ENCODE data around the gene MRNIP.

MRNIP gene

GRCh38 chr5:179887802-179888201, 29.2 kb upstream of the MRNIP start:
- DNase-seq (ENCODE audit: low spot score): no peak

GRCh38 chr5:179887095-179887494, 28.5 kb upstream of the MRNIP start:
- DNase-seq (ENCODE audit: low spot score): no peak

GRCh38 chr5:179886190-179886911, 27.7 kb upstream of the MRNIP start:
- no peak for DNase-seq (ENCODE audit: low spot score)

GRCh38 chr5:179885491-179886090, 27.0 kb upstream of the MRNIP start:
- DNase-seq (ENCODE audit: low spot score): no peak

GRCh38 chr5:179883163-179883562, 24.5 kb upstream of the MRNIP start:
- DNase-seq (ENCODE audit: low spot score): no peak

GRCh38 chr5:179882338-179882737, 23.7 kb upstream of the MRNIP start:
- DNase-seq (ENCODE audit: low spot score): no peak

GRCh38 chr5:179880848-179881590, 22.4 kb upstream of the MRNIP start:
- DNase-seq (ENCODE audit: low spot score): no peak

- no peak for DNase-seq (ENCODE audit: low spot score)
Measured at GRCh38 chr5:179880066-179880650, 21.5 kb upstream of the MRNIP start.

GRCh38 chr5:179879690-179880010, 21.0 kb upstream of the MRNIP start:
- no peak for DNase-seq (ENCODE audit: low spot score)

- no peak for DNase-seq (ENCODE audit: low spot score)
Measured at GRCh38 chr5:179879003-179879689, 20.5 kb upstream of the MRNIP start.

GRCh38 chr5:179878222-179879002, 19.8 kb upstream of the MRNIP start:
- no peak for DNase-seq (ENCODE audit: low spot score)

- DNase-seq (ENCODE audit: low spot score): no peak
Measured at GRCh38 chr5:179876610-179876952, 18.0 kb upstream of the MRNIP start.

- DNase-seq (ENCODE audit: low spot score): no peak
Measured at GRCh38 chr5:179875741-179876609, 17.4 kb upstream of the MRNIP start.

- no peak for DNase-seq (ENCODE audit: low spot score)
Measured at GRCh38 chr5:179874536-179875292, 16.1 kb upstream of the MRNIP start.

GRCh38 chr5:179874136-179874535, 15.5 kb upstream of the MRNIP start:
- DNase-seq (ENCODE audit: low spot score): no peak

GRCh38 chr5:179873588-179874110, 15.0 kb upstream of the MRNIP start:
- no peak for DNase-seq (ENCODE audit: low spot score)

- no peak for DNase-seq (ENCODE audit: low spot score)
Measured at GRCh38 chr5:179872828-179873575, 14.4 kb upstream of the MRNIP start.

- no peak for DNase-seq (ENCODE audit: low spot score)
Measured at GRCh38 chr5:179872055-179872827, 13.6 kb upstream of the MRNIP start.
